ENCODE data around the gene XIRP1.

DNA sequence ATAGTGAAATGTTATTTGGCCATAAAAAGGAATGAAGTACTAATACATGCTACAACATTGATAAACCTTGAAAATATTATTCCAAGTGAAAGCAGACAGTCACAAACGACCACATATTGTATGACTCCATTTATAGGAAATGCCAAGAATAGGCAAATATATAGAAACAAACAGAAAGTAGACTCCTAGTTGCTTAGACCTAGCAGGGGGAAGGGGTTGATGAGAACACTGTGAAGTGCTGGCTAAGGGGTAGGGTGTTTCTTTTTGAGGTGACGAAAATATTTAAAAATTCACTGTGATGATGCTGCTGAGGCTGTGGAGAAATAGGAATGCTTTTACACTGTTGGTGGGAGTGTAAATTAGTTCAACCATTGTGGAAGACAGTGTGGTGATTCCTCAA lies 30.5 kb upstream of the XIRP1 start:
- TF ChIP-seq ZBTB2 (CRISPR knock-in tag; IDR thresholded peaks at IDR 0.05; ENCODE audit: low read depth) (no peak), CTCF (CRISPR knock-in tag; IDR thresholded peaks at IDR 0.05) (no peak), ZNF749 (CRISPR knock-in tag; IDR thresholded peaks at IDR 0.05; ENCODE audit: borderline replicate concordance) (no peak), ZNF260 (CRISPR knock-in tag; IDR thresholded peaks at IDR 0.05; ENCODE audit: borderline replicate concordance, low read depth) (no peak), ZNF431 (CRISPR knock-in tag; IDR thresholded peaks at IDR 0.05; ENCODE audit: borderline replicate concordance, low read depth) (no peak), MAFF (IDR thresholded peaks at IDR 0.05; ENCODE audit: low read depth, low read length) (no peak), ZNF639 (CRISPR knock-in tag; conservative IDR thresholded peaks at IDR 0.05) (no peak), RBAK (CRISPR knock-in tag; IDR thresholded peaks at IDR 0.05) (no peak), ZFP82 (CRISPR knock-in tag; IDR thresholded peaks at IDR 0.05; ENCODE audit: borderline replicate concordance) (no peak)
- TF ChIP-seq, protein P1, sequence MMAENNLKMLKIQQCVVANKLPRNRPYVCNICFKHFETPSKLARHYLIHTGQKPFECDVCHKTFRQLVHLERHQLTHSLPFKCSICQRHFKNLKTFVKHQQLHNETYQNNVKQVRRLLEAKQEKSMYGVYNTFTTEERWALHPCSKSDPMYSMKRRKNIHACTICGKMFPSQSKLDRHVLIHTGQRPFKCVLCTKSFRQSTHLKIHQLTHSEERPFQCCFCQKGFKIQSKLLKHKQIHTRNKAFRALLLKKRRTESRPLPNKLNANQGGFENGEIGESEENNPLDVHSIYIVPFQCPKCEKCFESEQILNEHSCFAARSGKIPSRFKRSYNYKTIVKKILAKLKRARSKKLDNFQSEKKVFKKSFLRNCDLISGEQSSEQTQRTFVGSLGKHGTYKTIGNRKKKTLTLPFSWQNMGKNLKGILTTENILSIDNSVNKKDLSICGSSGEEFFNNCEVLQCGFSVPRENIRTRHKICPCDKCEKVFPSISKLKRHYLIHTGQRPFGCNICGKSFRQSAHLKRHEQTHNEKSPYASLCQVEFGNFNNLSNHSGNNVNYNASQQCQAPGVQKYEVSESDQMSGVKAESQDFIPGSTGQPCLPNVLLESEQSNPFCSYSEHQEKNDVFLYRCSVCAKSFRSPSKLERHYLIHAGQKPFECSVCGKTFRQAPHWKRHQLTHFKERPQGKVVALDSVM (CRISPR knock-in tag; IDR thresholded peaks at IDR 0.05) = no peak
- TF ChIP-seq, protein P2, sequence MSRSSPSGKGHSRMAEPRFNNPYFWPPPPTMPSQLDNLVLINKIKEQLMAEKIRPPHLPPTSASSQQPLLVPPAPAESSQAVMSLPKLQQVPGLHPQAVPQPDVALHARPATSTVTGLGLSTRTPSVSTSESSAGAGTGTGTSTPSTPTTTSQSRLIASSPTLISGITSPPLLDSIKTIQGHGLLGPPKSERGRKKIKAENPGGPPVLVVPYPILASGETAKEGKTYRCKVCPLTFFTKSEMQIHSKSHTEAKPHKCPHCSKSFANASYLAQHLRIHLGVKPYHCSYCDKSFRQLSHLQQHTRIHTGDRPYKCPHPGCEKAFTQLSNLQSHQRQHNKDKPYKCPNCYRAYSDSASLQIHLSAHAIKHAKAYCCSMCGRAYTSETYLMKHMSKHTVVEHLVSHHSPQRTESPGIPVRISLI (CRISPR knock-in tag; IDR thresholded peaks at IDR 0.05; ENCODE audit: borderline replicate concordance) = no peak
